GM12892 (cell line): ENCODE measurements around the gene BRDT.

Source experiments
- POLR2A ChIP-seq: IDR thresholded peaks from 2 replicates; pipeline ENCODE4 v1.6.1; 2011; ENCODE audit warnings: low read depth, low read length, control low read depth
- POLR2AphosphoS5 ChIP-seq: IDR thresholded peaks from 2 replicates; pipeline ENCODE4 v1.6.1; 2011; ENCODE audit warnings: low read depth, low read length, control low read depth
- TAF1 ChIP-seq: IDR thresholded peaks from 2 replicates; pipeline ENCODE4 v1.6.1; 2011; ENCODE audit warnings: low read depth, mild to moderate bottlenecking, control low read depth, low read length, borderline replicate concordance

GRCh38 chr1:92040971-92041370, 91.8 kb downstream of the BRDT start:
- TF ChIP-seq POLR2A (no peak), POLR2AphosphoS5 (no peak), TAF1 (no peak)
